ENCODE measurements around the gene AQP7.

- TF ChIP-seq EP300 (IDR thresholded peaks at IDR 0.05) = no peak
- TF ChIP-seq CTCF (IDR thresholded peaks at IDR 0.05) = no peak
- no peak for TF ChIP-seq POLR2A (IDR thresholded peaks at IDR 0.05)
Observed at GRCh38 chr9:33442125-33442524, 39.8 kb upstream of the AQP7 start.
